Measurements from ENCODE around the gene RMND1.
"Not testable (repeated sequence)": the region's sequence is repeated elsewhere in the genome, so short reads cannot be mapped to it uniquely, and the experiment has no call there.

The RMND1 gene, protein sequence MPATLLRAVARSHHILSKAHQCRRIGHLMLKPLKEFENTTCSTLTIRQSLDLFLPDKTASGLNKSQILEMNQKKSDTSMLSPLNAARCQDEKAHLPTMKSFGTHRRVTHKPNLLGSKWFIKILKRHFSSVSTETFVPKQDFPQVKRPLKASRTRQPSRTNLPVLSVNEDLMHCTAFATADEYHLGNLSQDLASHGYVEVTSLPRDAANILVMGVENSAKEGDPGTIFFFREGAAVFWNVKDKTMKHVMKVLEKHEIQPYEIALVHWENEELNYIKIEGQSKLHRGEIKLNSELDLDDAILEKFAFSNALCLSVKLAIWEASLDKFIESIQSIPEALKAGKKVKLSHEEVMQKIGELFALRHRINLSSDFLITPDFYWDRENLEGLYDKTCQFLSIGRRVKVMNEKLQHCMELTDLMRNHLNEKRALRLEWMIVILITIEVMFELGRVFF
- 5.2 to 34.3 (median 20.0) reads per million in 18 experiments for total RNA-seq

DNA sequence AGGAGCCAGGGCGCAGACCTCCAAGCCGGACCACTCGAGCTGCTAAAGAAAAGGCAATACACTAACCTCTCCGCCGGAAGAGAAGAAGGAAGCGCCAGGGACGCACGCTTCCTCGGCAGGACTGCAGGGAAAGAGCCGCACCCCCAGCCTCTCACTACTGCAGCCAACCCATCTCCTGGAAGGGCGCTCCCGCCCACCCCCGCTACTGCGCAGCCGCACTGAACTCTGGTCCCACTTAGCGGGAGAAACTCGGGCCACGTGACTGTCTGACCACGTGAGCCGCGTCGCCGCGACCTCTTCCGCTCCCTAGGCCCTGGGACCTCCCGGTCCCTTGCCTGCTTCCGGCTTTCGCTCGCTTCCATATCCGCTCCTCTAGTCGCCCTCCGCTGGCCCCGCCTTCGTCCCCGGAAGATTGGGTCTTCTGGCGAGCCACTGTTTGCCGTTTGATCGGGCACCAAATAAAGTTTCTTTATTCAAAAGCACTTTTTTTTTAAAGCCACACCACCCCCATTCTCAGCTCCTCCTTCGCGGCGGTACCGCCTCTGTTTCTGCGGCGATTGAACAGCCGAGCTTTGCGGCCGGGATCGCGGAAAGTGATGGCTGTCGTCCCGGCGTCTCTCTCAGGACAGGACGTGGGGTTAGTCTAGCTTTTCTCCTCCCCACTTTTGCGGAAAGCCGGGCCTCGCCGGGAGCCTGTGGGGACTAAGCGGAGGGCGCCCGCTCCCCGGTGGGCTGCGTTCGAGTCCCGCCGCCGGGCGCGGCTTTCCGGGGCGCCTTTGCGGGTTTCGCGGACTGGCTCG lies at the start of gene RMND1:
Gene RMND1, minus strand, starts transcription at position 177 of the 800 bp plus-strand sequence. CDS start 6,315 bp downstream, outside the sequence.
- DNase-seq, result peak; percentile 100

GRCh38 chr6:151499551-151499950 lies 47.6 kb upstream of the RMND1 start:
- DNase-seq, result peak in 1 of 2 donors; percentile 62

- peak; percentile 70 to 90 for DNase-seq
Observed at GRCh38 chr6:151498327-151498726, 46.4 kb upstream of the RMND1 start.

DNA sequence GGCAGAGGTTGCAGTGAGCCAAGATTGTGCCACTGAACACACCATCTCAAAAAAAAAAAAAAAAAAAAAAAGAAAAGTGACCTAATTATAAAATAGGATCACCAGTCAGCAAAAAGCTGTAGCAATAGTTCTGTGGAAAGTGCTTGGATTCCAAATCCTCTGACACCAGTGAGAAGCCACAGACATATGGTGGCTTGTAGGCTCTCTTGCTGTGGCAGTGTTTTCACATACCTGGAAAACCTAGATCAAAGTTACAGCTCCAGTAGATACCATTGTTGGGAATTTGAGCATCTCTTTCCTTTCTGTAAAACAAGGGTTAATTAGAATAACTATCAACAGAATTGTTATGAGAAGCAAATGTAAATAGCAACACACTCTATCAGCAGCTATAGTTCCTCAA lies 46.0 kb upstream of the RMND1 start:
- DNase-seq, result peak; percentile 53 to 82

- DNase-seq, result no peak
Observed at GRCh38 chr6:151495380-151495779, 43.5 kb upstream of the RMND1 start.

DNA sequence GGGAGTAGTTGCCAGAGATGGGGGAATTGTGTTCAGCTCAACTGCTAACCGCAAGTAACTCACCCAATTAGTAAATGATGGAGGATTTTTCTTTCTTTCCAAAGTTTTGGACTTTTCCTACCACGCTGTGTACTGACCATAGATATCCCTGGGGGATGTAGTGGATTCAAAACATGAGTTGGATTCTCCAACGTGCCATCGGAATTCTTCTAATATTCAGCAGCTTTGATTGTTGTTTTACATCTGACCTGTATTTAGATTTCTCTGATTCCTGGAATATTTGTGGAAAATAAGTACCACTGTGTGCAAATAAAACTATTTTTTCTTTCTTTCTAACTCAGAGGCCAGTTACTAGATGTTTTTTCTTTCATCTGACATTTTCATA lies 43.0 kb upstream of the RMND1 start:
- no peak for DNase-seq

GRCh38 chr6:151494235-151494935 lies 42.5 kb upstream of the RMND1 start:
- peak; percentile 48 to 72 for DNase-seq

DNA sequence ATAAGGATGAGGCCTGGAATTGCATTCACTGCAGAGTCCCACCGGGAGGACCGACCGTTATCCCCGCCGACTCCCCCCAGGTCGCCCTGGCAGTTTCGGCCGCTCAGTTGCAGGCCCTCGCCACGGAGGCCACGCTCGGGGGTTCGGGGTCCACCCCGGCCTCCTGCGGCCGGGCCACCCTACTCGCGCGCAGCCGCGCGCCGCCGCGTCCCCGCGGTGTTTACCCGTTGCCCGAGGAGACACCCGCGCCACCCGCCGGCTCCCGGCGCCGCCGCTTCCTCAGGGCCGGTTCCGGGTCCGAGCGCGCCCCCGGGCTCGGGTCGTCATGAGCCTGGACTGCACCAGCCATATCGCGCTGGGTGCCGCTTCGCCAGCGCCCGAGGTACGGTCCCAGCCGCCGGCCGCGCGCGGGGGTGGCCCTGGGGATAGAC lies 41.9 kb upstream of the RMND1 start, which contains the start of gene CCDC170:
Gene CCDC170, plus strand, starts transcription at position 214 of the 431 bp plus-strand sequence. Its CDS starts 112 bp downstream, at position 326.
- peak; percentile 67 to 70 for DNase-seq

DNA sequence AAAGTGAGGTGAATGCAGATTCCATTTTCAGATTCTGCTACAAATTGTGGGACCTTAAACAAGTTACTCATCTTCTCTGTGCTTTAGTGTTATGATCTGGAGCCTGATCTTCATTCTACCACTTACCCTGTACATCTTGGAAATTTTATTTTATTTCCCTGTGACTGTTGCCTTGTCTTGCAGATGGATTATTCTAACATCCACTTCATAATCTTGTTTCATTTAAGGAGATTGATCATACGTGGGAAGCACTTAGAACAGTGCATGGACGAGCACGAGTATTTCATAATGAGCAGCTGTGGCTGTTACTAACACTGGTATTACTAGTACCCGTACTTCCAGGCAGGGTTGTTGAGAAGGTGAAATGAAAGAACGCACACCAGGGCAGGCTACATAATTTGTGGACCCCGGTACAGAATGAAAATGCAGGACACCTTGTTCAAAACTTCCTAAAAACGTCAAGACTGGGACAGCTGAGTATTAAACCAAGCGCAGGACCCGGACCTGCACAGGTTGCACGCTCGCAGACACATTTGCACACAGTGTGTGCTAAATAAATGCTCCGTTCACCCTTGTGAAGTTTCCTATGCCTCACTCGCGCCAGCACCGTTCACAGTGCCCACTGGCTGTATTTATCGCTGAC lies 41.4 kb upstream of the RMND1 start:
- peak in 1 of 2 donors; percentile 36 for DNase-seq

GRCh38 chr6:151490996-151491395 lies 39.1 kb upstream of the RMND1 start:
- no peak for DNase-seq

- DNase-seq, result no peak
Observed at GRCh38 chr6:151488226-151488625, 36.3 kb upstream of the RMND1 start.

- no peak for DNase-seq
Observed at GRCh38 chr6:151483994-151484393, 32.1 kb upstream of the RMND1 start.

DNA sequence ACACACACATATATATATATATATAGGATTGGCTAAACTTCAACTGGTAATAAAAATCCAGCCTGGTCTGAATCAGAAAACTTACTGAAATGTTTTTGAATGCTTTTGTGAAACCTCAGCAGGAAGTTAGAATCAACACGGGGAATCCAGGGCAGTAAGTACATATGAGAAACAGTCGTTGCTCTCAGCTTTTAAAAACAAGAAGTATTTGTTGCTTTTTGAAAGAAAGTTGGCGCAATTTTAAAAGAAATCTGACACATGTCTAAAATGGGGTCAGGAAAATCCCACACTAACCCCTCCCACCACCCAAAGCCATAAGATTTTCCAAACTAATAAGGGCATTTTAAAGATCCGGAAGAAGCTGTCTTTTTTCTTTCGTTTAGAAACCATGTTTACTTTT lies 30.4 kb upstream of the RMND1 start:
- DNase-seq, result peak; percentile 81 to 91

- peak; percentile 42 to 70 for DNase-seq
Observed at GRCh38 chr6:151481786-151482185, 29.9 kb upstream of the RMND1 start.

GRCh38 chr6:151478670-151479069 lies 26.7 kb upstream of the RMND1 start:
- no peak for DNase-seq

DNA sequence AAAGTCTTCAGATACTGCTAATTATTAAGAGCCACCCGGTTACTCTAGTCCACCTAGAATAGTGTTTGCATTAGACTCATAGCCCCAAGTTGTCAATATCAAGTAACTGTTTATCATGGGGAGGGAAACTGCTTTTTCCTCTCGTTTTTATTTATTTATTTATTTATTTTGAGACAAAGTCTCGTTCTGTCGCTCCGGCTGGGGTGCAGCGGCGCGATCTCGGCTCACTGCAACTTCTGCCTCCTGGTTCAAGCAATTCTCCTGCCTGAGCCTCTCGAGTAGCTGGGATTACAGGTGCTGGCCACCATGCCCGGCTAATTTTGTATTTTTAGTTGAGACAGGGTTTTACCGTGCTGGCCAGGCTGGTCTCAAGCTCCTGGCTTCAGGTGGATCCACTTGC lies 25.8 kb upstream of the RMND1 start:
- no peak for DNase-seq

DNA sequence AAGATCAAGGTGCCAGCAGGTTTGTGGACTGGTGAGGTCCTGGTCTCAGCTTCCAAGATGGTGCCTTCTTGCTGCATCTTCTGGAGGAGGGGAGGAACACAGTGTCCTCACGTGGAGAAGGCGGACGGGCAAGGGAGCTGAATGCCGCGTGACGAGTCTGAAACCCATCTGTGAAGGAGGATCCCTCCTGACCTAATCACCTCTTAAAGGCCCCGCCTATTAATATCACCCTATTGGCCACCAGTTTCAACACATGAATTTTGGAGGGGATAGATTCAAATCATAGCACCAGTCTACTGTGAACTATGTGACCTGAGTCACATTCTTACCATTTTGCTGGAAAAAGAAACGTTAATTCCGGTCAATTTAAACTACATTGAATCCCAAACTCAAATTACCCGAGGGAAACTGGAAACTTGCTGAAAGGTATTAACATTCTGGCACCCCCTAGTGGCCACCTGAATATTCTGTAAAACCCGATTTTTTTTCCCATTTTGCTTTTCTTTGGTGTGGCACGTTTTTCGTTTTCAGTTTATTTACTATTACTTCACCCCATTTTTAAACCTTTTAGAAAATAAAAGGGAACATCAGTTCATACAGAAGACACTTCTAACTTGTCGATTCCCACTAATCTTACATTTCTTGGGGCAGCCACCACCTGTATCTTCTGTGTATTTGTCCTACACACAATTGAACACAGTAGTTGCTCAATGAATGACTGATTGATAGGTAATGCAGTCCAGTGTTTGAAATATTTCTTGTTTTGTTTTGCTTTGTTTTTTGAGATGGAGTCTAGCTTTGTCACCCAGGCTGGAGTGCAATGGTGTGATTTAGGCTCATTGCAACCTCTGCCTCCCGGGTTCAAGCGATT lies 24.0 kb upstream of the RMND1 start:
- peak; percentile 40 to 51 for DNase-seq

GRCh38 chr6:151464702-151465101 lies 12.8 kb upstream of the RMND1 start:
- no peak for DNase-seq

GRCh38 chr6:151461673-151462072 lies 9.7 kb upstream of the RMND1 start:
- no peak for DNase-seq

DNA sequence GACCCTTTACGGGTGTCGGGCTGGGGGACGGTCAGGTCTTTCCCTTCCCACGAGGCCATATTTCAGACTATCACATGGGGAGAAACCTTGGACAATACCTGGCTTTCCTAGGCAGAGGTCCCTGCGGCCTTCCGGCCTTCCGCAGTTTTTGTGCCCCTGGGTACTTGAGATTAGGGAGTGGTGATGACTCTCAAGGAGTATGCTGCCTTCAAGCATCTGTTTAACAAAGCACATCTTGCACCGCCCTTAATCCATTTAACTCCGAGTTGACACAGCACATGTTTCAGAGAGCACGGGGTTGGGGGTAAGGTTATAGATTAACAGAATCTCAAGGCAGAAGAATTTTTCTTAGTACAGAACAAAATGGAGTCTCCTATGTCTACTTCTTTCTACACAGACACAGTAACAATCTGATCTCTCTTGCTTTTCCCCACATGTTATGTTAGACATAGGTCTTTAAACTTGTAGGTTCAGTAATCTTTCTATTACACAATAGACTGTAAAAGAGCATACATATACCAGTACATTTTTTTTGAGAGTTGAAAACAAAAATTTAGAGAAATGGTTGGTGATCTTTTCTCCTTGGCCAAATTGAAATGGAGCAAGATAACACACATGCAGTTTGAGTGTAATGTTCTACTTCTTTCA lies 3.9 kb upstream of the RMND1 start:
- not testable (repeated sequence) for DNase-seq

Measured in inflammatory macrophage (primary cell).